GM19240 (cell line): ENCODE measurements around the gene KDM1B.
A peak's percentile ranks its signal among the peaks of the same experiment; 100 is the strongest.
"Not testable (repeated sequence)": the region's sequence is repeated elsewhere in the genome, so short reads cannot be mapped to it uniquely, and the experiment has no call there.

Experiments used
- DNase-seq: peaks from one replicate; pipeline ENCODE4 v3.0.0; 2011; ENCODE audit warnings: low spot score; ENCODE audit not compliant: insufficient read length

KDM1B gene

DNA sequence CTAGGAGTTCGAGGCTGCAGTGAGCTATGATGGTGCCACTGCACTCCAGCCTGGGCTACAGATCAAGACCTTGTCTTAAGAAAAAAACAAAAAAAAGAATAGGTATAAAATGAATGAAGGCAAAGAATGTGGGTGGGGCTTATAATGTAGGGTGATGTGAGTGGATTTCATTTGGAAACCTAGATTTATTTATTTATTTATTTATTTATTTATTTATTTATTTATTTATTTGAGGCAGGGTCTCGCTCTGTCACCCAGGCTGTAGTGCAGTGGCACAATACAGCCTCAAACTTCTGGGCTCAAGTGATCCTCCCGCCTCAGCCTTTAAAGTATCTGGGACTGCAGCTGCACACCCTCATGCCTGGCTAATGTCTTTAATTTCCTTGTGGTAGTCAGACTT lies 3.8 kb upstream of the KDM1B start:
- DNase-seq = not testable (repeated sequence)

DNA sequence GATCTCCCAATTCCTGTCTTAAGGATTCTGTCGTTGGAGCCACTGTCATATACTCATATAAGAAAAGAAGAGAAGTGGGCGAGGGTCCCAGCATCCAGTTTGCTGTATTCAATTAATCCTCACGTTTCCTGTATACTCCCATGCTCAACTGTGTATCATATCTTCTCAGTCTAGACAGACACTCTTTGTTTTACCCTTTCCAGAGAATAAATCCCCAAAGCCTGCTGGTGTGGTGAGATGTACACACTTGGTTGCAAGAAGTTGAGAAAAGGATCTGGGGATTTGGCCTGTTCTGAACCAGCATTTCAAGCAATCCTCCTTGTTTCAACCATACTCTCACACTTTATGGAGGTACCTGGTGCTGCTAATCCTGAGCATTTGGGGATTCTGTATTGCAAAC lies 3.4 kb upstream of the KDM1B start:
- no peak for DNase-seq

DNA sequence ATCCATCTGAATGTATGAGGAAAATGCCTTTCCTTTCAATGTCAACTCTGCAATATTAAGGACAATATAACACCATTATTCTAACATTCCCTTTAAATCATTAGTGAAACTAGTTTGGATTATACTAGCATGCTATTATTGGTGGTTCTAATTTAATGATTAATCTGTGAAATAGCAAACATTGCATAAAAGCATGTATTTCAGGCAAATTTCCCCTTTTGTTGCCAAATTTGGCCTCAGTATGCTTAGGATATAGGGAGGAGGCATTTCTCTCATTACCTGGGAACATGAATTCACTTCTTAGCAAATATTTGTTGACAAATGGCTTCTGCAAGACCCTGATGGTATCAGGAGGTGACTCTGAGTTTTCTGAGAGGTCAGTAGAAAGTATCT lies 1.9 kb upstream of the KDM1B start:
- no peak for DNase-seq

DNA sequence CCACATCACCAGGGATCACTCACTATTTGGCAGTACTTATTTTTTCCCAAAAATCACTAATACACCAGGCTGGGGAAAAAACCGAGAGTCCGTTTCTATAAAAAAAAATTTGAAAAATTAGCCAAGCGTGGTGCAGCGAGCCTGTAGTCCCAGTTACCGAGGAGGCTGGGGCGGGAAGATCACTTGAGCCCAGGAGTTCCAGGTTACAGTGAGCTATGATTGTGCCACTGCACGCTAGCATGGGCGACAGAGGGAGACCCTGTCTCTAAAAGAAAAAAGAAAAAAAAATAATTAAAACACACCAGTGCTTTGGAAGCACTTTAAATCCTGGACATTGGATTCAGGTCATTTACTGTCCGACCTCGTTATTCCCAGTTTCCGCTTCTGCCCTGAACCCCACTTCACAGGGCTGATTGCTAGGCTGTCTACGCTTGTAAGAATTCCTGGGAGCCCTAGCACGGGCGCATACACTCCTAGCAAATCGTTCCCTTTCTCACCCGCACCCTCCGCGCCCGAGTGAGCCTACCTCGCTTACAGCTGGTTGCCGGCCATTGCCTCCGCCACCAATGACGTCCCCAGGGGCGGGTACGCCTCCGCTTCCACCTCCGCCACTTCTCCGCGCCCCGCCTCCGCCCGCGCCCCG lies 594 bp upstream of the KDM1B start, which contains the start of gene TPMT:
TPMT (minus strand) TSS at position 571 of the 643 bp plus-strand sequence. CDS start 5,950 bp downstream, outside the sequence.
- DNase-seq = no peak

DNA sequence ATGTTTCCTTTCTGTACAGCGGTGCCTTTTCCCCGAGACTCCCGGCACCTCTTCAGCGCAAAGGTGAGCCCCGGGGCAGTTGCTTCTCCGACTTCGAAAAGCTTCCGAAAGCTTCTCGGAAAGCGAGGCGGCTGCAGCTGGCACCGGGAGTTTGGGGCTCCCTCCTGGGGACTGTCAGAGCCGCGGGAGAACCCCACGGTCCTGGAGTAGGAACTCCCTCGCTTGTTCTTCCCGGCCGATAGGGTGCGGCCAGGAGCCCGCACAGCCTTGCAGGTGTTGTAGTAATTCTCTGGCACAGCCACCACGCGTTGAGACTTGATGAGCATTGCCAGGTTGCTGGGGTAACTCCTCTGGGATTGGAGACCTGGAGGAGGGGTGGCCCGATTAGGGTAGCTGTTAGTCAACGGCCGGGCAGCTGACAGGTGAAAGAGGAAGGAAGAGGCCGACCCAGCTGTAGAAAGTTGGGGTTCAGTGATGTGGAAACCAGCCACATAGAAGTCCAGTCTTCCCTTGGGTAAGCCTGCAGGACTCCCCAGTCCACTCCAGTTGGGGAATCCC lies 721 bp downstream of the KDM1B start:
- peak; percentile 23 for DNase-seq

DNA sequence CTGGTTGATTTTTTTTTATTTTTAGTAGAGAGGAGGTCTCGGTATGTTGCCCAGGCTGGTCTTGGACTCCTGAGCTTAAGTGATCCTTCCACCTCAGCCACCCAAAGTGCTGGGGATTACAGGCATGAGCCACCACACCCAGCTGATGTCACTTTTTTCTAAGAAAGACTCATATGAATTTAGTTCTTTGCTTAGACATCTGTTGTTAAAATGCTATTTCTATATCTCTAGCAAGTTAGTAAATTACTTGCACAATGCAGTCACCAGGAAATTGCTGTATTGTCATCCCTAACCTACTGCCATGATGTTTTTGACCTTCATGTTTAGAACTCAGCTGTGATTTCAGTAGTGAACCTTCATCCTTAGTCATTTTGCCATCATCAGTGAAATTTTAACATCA lies 5.7 kb downstream of the KDM1B start:
- no peak for DNase-seq

DNA sequence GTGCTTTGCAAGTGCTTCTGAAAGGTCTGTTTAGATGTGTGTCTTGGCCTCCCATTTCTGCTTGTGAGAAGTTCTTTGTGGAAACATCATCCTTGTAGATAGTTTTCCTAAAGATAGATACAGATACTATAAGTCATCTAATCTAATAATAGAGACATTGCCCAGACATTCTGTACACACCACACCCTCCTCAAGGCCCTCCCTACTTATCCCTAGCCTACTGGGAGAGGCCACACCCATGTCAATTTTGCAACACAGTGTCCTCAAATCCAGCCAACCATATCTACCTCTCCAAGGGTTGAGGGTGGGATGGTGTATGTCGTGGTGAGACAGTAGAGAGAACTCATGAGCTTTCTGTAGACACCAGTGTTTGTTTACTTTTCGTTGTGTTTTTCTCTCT lies 6.2 kb downstream of the KDM1B start:
- DNase-seq = no peak

DNA sequence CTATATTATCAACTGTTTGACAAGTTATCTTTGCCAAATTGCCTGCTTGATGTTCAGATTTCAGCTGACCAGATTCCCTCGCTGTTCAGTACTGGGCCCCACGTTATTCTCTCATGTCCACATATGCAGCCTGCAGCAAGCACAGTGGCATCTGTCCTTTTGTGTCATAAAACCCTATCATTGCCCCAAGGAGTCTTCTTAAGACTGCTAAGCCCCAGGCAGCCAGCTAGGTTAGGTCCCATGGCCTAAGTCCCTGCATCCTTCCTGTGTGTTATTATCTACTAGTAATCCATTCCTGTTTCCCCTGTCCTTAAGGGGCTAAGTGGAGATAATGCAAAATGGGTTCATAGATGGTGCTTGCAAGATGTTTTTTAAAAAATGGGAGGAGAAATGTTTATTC lies 7.2 kb downstream of the KDM1B start:
- DNase-seq = no peak

DNA sequence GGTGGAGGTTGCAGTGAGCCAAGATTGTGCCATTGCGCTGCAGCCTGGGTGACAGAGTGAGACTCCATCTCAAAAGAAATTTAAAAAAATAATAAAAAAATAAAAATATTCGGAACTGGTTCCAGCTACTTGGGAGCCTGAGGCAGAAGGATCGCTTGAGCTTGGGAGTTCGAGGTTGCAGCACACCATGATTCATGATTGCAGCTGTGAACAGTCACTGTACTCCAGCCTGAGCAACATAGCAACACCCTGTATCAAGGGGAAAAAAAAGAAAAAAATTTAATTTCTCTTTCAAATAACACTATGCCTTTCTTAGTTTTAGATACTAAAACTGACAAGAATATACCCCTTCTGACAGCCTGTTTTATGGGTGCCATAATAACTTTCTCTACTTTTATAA lies 10.5 kb downstream of the KDM1B start:
- DNase-seq = no peak

DNA sequence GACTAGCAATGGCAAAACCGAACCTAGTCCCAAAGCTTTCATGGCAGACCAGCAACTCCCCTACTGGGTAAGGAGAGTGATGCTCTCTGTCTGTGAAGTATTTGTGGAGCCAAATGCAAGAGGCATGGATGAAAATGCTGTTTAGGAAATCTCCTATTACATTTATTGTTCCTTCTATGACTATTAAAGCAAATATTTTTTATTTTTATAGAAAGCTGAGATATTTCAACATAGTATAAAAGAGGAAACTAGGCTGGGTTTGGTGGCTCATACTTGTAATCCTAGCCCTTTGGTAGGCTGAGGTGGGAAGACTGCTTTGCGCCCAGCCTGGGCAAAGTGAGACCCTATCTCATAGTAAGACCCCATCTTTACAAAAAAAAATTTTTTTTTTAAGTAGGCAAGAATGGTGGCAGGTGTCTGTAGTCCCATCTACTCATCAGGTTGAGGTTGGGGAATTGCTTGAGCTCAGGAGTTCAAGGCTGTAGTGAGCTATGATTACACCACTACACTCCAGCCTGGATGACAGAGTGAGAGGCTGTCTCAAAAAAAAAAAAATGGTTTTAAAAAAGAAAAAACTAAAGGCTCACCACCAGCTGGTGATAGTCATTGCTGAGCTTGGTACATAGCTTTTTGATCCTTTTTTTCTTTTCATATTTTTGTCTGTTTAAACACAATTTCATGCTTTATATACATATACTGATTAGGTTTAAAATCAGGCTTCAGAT lies 11.3 kb downstream of the KDM1B start:
- no peak for DNase-seq

DNA sequence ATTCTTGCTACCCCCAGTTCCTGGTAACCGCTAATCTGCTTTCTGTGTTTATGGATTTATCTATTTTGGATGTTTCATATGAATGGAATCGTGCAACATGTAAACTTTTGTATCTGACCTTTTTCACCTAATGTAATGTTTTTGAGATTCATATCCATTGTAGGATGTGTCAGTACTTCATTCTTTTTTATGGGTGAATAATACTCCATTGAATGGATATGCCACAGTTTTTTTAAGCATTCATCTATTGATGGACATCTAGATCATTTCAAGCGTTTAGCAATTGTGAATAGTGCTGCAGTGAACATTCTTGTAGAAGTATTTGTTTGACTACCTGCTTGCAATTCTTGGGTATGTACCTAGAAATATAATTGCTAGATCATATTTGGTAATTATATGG lies 13.0 kb downstream of the KDM1B start:
- no peak for DNase-seq

DNA sequence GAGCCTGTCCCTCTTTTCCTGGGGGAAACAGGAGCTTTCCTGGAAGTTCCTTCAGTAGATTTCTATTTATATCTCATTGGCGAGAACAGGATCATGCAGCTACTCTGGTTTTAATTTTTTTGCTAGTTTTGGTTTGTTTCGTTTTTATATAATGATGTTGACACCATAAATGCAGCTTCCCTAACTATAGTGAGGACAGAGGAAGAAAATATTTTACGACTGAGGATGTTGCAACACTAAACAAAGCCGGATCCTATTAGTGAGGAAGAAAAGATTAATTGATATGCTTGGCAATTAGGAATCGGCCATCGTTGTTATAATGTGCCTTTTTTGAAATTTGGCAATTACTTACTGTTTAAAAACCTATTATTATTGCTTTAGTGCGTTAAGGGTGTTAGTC lies 16.6 kb downstream of the KDM1B start:
- DNase-seq = no peak

DNA sequence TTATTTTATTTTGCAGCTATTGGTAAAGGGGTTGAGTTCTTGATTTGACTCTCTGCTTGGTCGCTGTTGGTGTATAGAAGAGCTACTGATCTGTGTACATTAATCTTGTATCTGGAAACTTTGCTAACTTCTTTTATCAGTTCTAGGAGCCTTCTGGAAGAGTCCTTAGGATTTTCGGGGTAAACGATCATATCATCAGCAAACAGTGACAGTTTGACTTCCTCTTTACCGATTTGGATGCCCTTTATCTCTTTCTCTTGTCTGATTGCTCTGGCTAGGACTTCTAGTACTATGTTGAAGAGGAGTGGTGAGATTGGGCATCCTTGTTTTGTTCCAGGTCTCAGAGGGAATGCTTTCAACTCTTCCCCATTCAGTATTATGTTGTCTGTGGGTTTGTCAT lies 21.0 kb downstream of the KDM1B start:
- not testable (repeated sequence) for DNase-seq

DNA sequence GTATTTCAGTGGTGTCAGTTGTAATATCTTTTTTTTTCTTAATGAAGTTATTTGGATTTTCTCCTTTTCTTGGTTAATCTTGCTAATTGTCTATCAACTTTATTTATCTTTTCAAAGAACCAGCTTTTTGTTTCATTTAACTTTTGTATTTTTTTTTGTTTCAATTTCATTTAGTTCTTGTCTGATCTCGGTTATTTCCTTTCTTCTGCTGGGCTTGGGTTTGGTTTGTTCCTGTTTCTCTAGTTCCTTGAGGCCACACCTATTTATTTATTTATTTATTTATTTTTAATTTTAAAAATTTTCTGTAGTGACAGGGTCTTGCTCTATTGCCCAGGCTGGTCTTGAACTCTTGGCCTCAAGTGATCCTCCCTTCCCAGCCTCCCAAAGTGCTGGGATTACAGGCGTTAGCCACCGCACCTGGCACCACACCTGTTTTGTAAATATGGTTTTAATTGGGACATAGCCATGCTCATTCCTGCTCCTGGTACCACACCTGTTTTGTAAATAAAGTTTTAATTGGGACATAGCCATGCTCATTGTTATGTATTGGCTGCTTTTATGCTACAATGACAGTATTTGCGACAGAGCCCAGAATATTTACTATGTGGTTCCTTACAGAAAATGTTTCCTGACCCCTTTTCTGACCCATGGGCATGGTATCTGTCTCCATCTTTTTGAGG lies 22.2 kb downstream of the KDM1B start:
- no peak for DNase-seq

DNA sequence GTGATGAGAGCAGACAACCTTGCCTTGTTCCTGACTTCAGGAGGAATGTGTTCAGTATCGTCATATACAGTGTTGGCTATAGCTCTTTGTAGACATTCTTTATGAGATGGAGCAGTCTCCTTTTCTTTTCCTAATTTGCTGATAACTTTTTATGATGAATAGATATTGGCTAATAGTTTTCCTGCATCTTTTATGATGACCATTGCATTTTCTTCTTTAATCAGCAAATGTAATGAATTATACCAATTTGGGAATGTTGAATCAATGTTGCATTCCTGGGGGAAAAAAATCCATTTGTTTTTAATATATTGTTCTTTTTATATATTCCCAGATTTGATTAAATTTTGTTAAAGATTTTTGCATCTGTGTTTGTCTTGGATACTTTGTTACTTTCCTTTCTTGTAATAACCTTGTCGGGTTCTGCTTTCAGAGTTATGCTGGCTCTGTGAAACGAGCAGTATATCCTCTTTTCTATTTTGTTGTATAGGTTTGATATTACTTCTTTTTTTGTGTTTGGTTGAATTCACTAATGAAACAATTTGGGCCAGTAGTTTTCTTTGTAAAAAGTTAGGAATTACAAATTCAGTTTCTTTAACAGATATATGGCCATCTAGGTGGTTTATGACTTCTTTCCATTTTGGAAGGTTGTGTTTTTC lies 23.9 kb downstream of the KDM1B start:
- no peak for DNase-seq

DNA sequence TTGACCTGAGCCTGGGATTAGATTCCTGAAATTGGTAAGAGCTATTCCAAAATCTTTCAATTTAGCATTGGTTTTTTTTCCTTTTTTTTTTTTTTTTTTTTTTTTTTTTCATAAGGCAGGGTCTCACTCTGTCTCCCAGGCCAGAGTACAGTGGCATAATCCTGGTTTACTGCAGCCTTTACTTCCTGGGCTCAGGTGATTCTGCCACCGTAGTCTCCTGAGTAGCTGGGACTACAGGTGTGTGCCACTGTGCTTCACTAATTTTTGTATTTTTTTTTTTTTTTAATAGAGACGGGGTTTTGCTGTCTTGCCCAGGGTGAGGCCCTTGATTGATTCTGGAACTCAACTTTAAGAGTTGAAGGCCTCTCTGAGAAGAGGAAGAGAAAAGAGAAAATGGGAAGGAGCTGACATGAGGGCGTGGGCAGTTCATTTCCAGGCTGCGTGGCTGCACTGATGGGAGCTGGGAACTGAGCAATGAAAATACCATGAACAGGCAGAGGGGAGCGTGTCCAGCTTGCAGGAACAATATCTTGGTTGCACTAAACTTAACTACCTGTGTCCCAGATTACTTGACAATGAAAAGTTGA lies 24.6 kb downstream of the KDM1B start:
- no peak for DNase-seq

DNA sequence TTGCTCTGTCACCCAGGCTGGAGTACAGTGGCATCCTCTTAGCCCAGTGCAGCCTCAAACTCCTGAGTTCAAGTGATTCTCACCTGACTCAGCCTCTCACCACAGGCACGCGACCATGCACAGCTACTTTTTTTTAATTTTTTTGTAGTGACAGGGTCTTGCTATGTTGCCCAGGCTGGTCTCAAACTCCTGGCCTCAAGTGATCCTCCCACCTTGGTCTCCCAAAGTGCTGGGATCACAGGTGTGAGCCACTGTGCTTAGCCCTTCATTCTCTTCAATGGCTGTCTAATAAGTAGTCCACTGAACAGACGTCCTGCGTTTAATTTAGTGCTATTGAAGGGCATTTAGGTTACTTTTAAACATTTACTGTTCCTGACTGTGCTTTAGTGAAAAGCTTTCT lies 27.3 kb downstream of the KDM1B start:
- DNase-seq = no peak

DNA sequence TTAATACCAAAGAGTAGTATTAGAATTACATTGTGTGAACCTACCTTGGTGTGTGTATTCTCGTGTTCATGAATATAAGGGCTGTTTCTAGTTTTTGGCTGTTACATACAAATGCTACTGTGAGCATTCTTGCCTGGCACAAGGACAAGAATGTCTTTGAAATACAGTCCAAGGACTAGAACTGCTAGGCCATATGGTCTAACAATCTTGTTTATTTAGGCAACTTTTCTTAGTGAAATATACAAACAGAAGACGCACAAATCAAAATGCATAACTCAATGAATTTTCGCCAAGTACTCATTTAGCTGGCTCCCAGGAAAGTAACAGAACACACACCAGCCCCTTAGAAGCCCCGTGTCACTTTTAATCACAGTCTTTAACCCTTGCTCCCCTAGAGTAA lies 28.5 kb downstream of the KDM1B start:
- no peak for DNase-seq

DNA sequence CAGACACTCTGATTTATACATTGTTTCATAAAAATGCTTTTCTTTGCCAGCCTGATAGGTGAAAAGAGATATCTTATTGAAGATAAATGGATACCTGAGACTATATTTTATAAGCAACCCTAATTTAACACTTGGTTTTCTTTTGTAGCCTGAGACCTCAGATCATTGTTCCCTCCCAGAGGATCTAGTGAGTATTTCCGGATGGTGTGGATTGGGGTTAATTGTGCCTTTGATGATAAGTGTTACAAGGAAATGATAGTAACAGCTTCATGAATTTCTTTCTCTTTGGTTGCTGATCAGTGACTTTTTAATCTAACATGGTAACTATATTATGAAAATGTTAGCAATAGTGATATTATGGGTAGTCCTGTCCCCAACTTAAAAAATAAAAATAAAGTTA lies 30.4 kb downstream of the KDM1B start:
- no peak for DNase-seq

DNA sequence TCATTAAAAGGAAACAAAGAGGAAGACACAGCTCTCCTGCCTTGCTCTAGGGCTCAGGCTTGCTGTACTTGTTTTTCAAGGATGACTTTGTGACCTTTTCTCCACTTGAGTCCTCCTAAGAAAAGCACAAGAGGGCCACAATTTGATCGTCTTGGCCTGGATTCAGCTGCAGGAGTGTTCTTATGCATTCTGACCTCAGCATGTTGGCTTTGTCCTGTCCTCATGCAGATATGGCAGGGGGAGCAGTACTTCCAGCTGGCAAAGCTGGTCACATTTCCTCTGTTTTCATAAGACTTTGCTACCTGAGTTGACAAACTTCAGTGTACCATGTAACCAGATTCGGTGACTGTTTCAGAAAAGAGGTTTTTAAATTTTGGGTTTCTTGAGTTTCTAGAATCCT lies 30.8 kb downstream of the KDM1B start:
- DNase-seq = no peak

DNA sequence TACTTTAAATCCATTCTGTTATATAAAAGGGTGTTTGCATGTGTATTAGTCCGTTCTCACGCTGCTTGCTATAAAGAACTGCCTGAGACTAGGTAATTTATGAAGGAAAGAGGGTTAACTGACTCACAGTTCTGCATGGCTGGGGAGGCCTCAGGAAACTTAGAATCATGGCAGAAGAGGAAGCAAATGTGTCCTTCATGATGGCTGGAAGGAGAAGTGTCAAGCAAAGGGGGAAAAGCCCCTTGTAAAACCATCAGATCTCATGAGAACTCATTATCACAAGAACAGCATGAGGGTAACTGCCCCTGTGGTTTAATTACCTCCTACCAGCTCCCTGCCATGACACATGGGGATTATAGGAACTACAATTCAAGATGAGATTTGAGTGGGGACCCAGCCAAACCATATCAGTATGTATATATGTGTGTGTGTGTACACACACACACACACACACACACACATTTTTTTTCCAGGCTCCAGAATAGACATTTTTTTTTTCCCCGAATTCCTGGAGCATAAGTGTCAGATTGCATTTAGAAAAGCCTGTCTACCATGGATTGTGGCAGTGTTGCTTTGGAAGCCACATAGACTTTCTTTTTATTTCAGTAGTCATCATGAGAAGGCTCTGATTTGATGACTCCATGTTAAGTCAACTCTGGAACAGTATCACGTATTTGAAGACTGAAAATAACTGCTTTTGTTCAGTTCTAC lies 31.5 kb downstream of the KDM1B start:
- no peak for DNase-seq
